Thoracic aorta (tissue), 2 donors: ENCODE results near the gene SYNM. TPM values are rescaled to one million over a fixed set of nuclear protein-coding genes. Genes with fewer than 3 reads are reported as not detected.
A peak's percentile ranks its signal among the peaks of the same experiment; 100 is the strongest.

Experiments
- ATAC-seq: fragments of 150-250 bp; one replicate; pipeline ENCODE4 v1.8.0; 2017; ENCODE audit warnings: low read depth; ENCODE audit not compliant: insufficient number of reproducible peaks, low FRiP score
- DNase-seq: peaks from one replicate; pipeline ENCODE4 v3.0.0-alpha.2; 2020; ENCODE audit warnings: low spot score
- H3K27ac ChIP-seq, 2 donors: fragments of 200-600 bp; sonication (generic); 1 replicate in 1 of 2; 2 replicates in 1 of 2; pipeline ENCODE4 v1.5.1; 2016; ENCODE audit warnings: mild to moderate bottlenecking in 2 of 2, moderate library complexity in 2 of 2
- H3K27me3 ChIP-seq: fragments of 200-600 bp; sonication (generic); replicated peaks from 2 replicates; pipeline ENCODE4 v1.6.0; 2016; ENCODE audit warnings: mild to moderate bottlenecking; ENCODE audit not compliant: insufficient read depth
- H3K36me3 ChIP-seq: fragments of 200-600 bp; sonication (generic); one replicate; pipeline ENCODE4 v1.5.1; 2016
- H3K4me1 ChIP-seq, 2 donors: fragments of 200-600 bp; sonication (generic); 1 replicate in 1 of 2; 2 replicates in 1 of 2; pipeline versions ENCODE4 v1.5.1 to v1.6.0; 2016; ENCODE audit warnings: low read depth in 2 of 2, mild to moderate bottlenecking in 1 of 2; ENCODE audit not compliant: control insufficient read depth in 1 of 2
- H3K4me3 ChIP-seq: fragments of 200-600 bp; sonication (generic); 2 replicates; pipeline ENCODE4 v1.5.1; 2016; ENCODE audit warnings: mild to moderate bottlenecking
- H3K9me3 ChIP-seq: fragments of 200-600 bp; sonication (generic); 2 replicates; pipeline ENCODE4 v1.5.1; 2016
- CTCF ChIP-seq: fragments of 200-600 bp; sonication (generic); IDR thresholded peaks from one replicate; pipeline ENCODE4 v1.5.1; 2019; ENCODE audit warnings: antibody characterized with exemption
- total RNA-seq, 2 donors: library from RNA; depleted of rRNA; stranded (reverse); fragments of >200 nt; gene quantifications; one replicate each; pipeline versions ENCODE4 v1.1.0 to v1.2.3, GENCODE V29; 2016

The SYNM gene
- total RNA-seq, 2 donors from 2014 or later, result 60.9 to 102 TPM

- peaks cover 2% of the 10 kb centered on the region for H3K36me3 ChIP-seq
- peak overlapping the region; percentile 87 to 90 for H3K27ac ChIP-seq
Measured at GRCh38 chr15:99117563-99118257, 12.8 kb downstream of the SYNM start.

GRCh38 chr15:99118258-99118632 lies 13.4 kb downstream of the SYNM start:
- no peak for ATAC-seq
- peak overlapping the region; percentile 46 to 87 for H3K27ac ChIP-seq
- no peak for TF ChIP-seq CTCF
- no peaks in the 10 kb centered on the region for H3K27me3 ChIP-seq
- H3K4me1 ChIP-seq, result peaks cover 19 to 81% of the 10 kb centered on the region in 2 donors
- no peak for DNase-seq
- H3K36me3 ChIP-seq, result peaks cover 2% of the 10 kb centered on the region
- H3K4me3 ChIP-seq, result no peak overlapping the region
- H3K9me3 ChIP-seq, result no peaks in the 10 kb centered on the region

More at GRCh38 chr15:99117563-99118257, 12.8 kb downstream of the SYNM start:
- no peak for ATAC-seq
- DNase-seq, result no peak
- Histone ChIP-seq H3K4me1 (peaks cover 15 to 75% of the 10 kb centered on the region in 2 donors), H3K27me3 (no peaks in the 10 kb centered on the region), H3K4me3 (no peak overlapping the region), H3K9me3 (no peaks in the 10 kb centered on the region)
- TF ChIP-seq CTCF, result no peak

DNA sequence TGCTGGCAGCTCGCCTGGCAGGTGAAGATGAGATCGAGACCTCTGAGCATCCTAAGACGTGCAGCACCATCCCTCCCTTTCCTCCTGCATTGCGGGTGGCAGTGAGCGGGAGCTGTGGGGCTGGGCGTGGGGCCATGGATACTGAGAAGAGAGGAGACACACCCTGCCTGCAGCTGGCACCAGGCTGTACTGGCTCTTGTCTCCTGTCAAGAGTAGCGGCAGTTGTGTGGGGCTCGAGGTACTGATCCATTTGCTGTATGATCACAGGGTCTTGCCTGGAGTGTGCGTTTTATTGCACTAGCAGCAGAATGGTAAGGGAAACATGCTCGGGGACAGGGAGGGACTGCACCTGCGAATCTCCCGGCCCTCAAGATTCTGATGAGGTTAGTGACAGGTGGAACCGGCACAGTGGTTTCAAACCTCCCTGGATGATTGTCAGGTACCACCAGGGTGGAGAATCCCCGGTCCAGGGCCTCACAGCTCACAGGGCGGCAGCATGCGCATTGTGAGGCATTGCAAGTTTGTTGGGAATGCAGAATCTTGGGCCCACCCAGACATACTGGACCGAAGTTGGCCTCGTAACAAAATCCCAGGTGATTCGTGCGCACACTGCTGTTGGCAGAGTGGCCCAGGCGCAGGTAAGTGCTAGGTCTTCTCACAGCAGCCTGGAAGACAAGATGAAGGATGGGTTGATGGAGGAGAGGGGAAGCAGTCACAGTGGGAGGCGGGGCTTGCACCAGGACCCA lies 14.1 kb downstream of the SYNM start:
- Histone ChIP-seq H3K27ac (no peak overlapping the region), H3K9me3 (no peaks in the 10 kb centered on the region), H3K4me3 (no peak overlapping the region), H3K4me1 (peaks cover 22 to 86% of the 10 kb centered on the region in 2 donors), H3K36me3 (no peaks in the 10 kb centered on the region), H3K27me3 (no peaks in the 10 kb centered on the region)
- DNase-seq (no peak), ATAC-seq (no peak)
- TF ChIP-seq CTCF, result no peak

DNA sequence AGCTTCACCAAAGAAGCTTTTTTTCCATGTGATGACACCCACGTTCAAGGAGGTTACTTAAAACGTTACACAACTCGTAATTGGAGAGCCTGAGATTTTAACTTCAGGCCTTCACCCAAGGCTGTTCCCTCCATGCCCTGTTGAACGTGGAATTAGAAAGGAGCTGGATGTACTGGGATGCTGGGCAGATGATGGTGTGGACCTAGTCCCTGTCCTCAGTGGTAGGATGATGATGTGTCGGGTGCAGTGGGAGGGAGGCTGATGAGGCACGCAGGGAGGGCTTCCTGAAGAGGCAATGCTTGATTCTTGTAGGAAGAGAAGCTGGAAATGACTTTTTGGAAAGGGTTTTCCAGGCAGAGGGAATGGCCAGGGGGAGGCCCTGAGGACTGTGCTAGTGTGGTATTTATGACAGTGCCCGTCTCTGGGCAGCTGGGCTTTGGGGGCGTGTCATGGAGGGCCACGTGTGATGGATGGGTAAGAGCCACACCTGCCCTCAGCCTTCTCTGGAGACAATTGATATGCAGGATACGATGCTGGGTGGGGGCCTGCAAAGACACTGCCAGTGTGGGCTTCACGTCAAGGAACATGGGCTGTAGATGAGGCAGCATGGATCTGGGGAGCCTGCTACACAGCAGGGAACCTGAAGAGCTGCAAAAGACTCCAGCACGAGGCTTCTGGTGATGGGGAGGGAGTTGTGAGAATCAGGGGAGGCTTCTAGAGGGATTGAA lies 15.3 kb downstream of the SYNM start:
- DNase-seq (no peak), ATAC-seq (no peak)
- H3K4me1 ChIP-seq, result peaks cover 33 to 87% of the 10 kb centered on the region in 2 donors

More for the DNA sequence above, 15.3 kb downstream of the SYNM start:
- H3K27ac ChIP-seq, result peak overlapping the region; percentile 42 to 96
- no peak overlapping the region for H3K4me3 ChIP-seq
- no peaks in the 10 kb centered on the region for H3K36me3 ChIP-seq
- no peaks in the 10 kb centered on the region for H3K27me3 ChIP-seq
- H3K9me3 ChIP-seq, result no peaks in the 10 kb centered on the region
- no peak for TF ChIP-seq CTCF
